ENCODE results near the gene TMEFF2.
"Not testable (repeated sequence)": the region's sequence is repeated elsewhere in the genome, so short reads cannot be mapped to it uniquely, and the experiment has no call there.

The TMEFF2 gene

GRCh38 chr2:192126912-192127311, 67.8 kb downstream of the TMEFF2 start:
- no peak for DNase-seq

- no peak for DNase-seq
Measured at GRCh38 chr2:192126426-192126825, 68.3 kb downstream of the TMEFF2 start.

- DNase-seq: no peak
Measured at GRCh38 chr2:192124571-192124970, 70.2 kb downstream of the TMEFF2 start.

- DNase-seq: no peak
Measured at GRCh38 chr2:192123847-192124246, 70.9 kb downstream of the TMEFF2 start.

GRCh38 chr2:192122946-192123345, 71.8 kb downstream of the TMEFF2 start:
- DNase-seq: no peak

GRCh38 chr2:192122141-192122540, 72.6 kb downstream of the TMEFF2 start:
- DNase-seq: no peak

- no peak for DNase-seq
Measured at GRCh38 chr2:192119536-192119935, 75.2 kb downstream of the TMEFF2 start.

- DNase-seq: no peak
Measured at GRCh38 chr2:192117705-192118104, 77.0 kb downstream of the TMEFF2 start.

- not testable (repeated sequence) for DNase-seq
Measured at GRCh38 chr2:192111536-192111935, 83.2 kb downstream of the TMEFF2 start.

- no peak for DNase-seq
Measured at GRCh38 chr2:192099742-192100141, 95.0 kb downstream of the TMEFF2 start.

GRCh38 chr2:192098814-192099491, 95.8 kb downstream of the TMEFF2 start:
- no peak for DNase-seq

- DNase-seq: no peak
Measured at GRCh38 chr2:192091476-192091875, 103.3 kb downstream of the TMEFF2 start.

- DNase-seq: no peak
Measured at GRCh38 chr2:192090911-192091310, 103.8 kb downstream of the TMEFF2 start.

GRCh38 chr2:192087398-192087958, 107.3 kb downstream of the TMEFF2 start:
- DNase-seq: no peak

GRCh38 chr2:192082121-192082520, 112.6 kb downstream of the TMEFF2 start:
- DNase-seq: no peak

GRCh38 chr2:192080096-192080495, 114.6 kb downstream of the TMEFF2 start:
- DNase-seq: not testable (repeated sequence)

GRCh38 chr2:192073878-192074277, 120.9 kb downstream of the TMEFF2 start:
- no peak for DNase-seq

GRCh38 chr2:192072778-192073177, 122.0 kb downstream of the TMEFF2 start:
- DNase-seq: no peak

GRCh38 chr2:192072261-192072660, 122.5 kb downstream of the TMEFF2 start:
- no peak for DNase-seq

- no peak for DNase-seq
Measured at GRCh38 chr2:192070099-192070498, 124.6 kb downstream of the TMEFF2 start.

- no peak for DNase-seq
Measured at GRCh38 chr2:192069417-192069816, 125.3 kb downstream of the TMEFF2 start.

GRCh38 chr2:192068966-192069365, 125.8 kb downstream of the TMEFF2 start:
- DNase-seq: no peak

GRCh38 chr2:192067631-192068030, 127.1 kb downstream of the TMEFF2 start:
- no peak for DNase-seq

- no peak for DNase-seq
Measured at GRCh38 chr2:192064459-192064858, 130.3 kb downstream of the TMEFF2 start.

- no peak for DNase-seq
Measured at GRCh38 chr2:192060161-192060560, 134.6 kb downstream of the TMEFF2 start.
